Central memory CD4-positive, alpha-beta T cell (primary cell): ENCODE measurements around the gene RFC1.
"Not testable (repeated sequence)": the region's sequence is repeated elsewhere in the genome, so short reads cannot be mapped to it uniquely, and the experiment has no call there.

ENCODE experiments used
- DNase-seq: peaks from one replicate; pipeline ENCODE4 v3.0.0; 2022
- total RNA-seq, 3 experiments: gene quantifications; one replicate each; lab custom pipeline; 2026; lab: John Stamatoyannopoulos, UW

RFC1 gene
- total RNA-seq: 114 to 180 (median 136) reads per million in 3 experiments

- peak; percentile 89 for DNase-seq
These were observed at the start of gene RFC1 for GRCh38 chr4:39365830-39366771. Gene RFC1, minus strand, starts transcription at chr4:39366362. Its CDS starts 121 bp downstream, at chr4:39366241.

GRCh38 chr4:39415678-39416283 lies 49.6 kb upstream of the RFC1 start:
- no peak for DNase-seq

- not testable (repeated sequence) for DNase-seq
These were observed 45.4 kb upstream of the RFC1 start for GRCh38 chr4:39411561-39411960.

- DNase-seq: no peak
These were observed 44.3 kb upstream of the RFC1 start for GRCh38 chr4:39410415-39410814.

- no peak for DNase-seq
These were observed 41.4 kb upstream of the RFC1 start for GRCh38 chr4:39407584-39407885.

- DNase-seq: no peak
These were observed 40.8 kb upstream of the RFC1 start, which contains the start of gene KLB for GRCh38 chr4:39406763-39407583. Gene KLB, plus strand, starts transcription at chr4:39406930. Its CDS starts 20 bp downstream, at chr4:39406950.

- DNase-seq: not testable (repeated sequence)
These were observed 35.5 kb upstream of the RFC1 start for GRCh38 chr4:39401640-39402039.

GRCh38 chr4:39394706-39395105 lies 28.5 kb upstream of the RFC1 start:
- no peak for DNase-seq

GRCh38 chr4:39390603-39391002 lies 24.4 kb upstream of the RFC1 start:
- DNase-seq: no peak

GRCh38 chr4:39384563-39384962 lies 18.4 kb upstream of the RFC1 start:
- no peak for DNase-seq

- DNase-seq: no peak
These were observed 17.5 kb upstream of the RFC1 start for GRCh38 chr4:39383690-39384089.

- DNase-seq: no peak
These were observed 9.3 kb upstream of the RFC1 start for GRCh38 chr4:39375478-39375877.

- not testable (repeated sequence) for DNase-seq
These were observed 5.0 kb upstream of the RFC1 start for GRCh38 chr4:39371209-39371608.

GRCh38 chr4:39369301-39369700 lies 3.1 kb upstream of the RFC1 start:
- DNase-seq: no peak

GRCh38 chr4:39367166-39367565 lies 1.0 kb upstream of the RFC1 start:
- no peak for DNase-seq

- no peak for DNase-seq
These were observed 802 bp downstream of the RFC1 start for GRCh38 chr4:39365360-39365759.

GRCh38 chr4:39363773-39364393 lies 2.3 kb downstream of the RFC1 start:
- no peak for DNase-seq

GRCh38 chr4:39362827-39363226 lies 3.3 kb downstream of the RFC1 start:
- DNase-seq: no peak

- not testable (repeated sequence) for DNase-seq
These were observed 5.6 kb downstream of the RFC1 start for GRCh38 chr4:39360611-39361010.

GRCh38 chr4:39357002-39357401 lies 9.2 kb downstream of the RFC1 start:
- no peak for DNase-seq

GRCh38 chr4:39354254-39354552 lies 12.0 kb downstream of the RFC1 start:
- DNase-seq: no peak

GRCh38 chr4:39353478-39354253 lies 12.5 kb downstream of the RFC1 start:
- DNase-seq: peak; percentile 60
